Measurements from ENCODE around the gene EXD3. TPM values are rescaled to one million over a fixed set of nuclear protein-coding genes. Genes with fewer than 3 reads are reported as not detected.

Gene EXD3
- total RNA-seq, 2 experiments from 2014 or later = 17.9 to 18.1 TPM

DNA sequence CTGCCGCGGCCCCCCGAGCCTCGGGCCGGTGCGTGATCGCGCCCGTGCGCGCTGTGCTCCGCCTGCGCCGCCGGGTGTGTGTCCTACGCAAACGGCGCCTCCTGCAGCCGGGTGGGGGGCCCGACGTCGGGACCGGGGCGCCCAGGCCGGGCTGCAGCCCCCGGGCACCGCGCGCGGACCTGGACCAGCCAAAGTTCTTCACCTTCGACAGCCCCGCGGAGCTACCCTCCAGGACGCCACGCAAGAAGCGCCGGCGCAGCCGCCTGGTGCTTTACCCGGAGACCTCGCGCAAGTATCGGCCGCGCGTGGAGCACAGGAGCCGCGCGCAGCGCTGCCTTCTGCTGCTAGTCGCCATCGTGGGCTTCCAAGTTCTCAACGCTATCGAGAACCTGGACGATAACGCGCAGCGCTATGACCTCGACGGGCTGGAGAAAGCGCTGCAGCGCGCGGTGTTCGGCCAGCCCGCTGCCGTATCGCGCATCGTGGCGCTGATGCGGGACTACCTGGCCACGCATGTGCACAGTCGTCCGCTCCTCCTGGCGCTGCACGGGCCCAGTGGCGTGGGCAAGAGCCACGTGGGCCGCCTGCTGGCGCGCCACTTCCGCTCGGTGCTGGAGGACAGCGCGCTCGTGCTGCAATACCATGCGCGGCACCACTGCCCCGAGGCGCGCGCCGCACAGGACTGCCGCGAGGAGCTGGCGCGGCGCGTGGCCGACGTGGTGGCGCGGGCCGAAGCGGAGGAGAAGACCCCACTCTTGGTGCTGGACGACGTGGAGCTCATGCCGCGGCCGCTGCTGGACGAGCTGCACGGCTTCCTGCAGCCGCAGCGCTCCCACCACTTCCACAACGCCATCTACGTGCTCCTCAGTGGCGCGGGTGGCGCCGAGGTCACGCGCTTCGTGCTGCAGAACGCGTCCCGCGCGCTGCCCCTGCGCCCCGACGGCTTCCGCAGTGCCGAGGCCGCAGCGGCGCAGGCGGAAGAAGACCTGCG lies 143.9 kb downstream of the EXD3 start:
- peaks cover 30% of the 10 kb centered on the region for H3K4me1 Mint-ChIP-seq
- DNase-seq = no peak
- no peaks in the 10 kb centered on the region for H3K9me3 Mint-ChIP-seq
- POLR2A ChIA-PET = interaction anchor here (1.4 to 2.9 kb wide), 3 partner anchors 23 to 38 kb away, joined by 4 to 13 read pairs (median 5); partner anchors contain the start of genes NELFB and TUBB4B
- peak overlapping the region; percentile 10 for H3K4me3 Mint-ChIP-seq
- H3K27ac Mint-ChIP-seq = no peak overlapping the region
- CTCF ChIA-PET = interaction anchor here (0.6 kb wide), 1 partner anchor 350 kb away, joined by 4 read pairs; no protein-coding TSS in a partner anchor
- peaks cover 7% of the 10 kb centered on the region for H3K36me3 Mint-ChIP-seq (ENCODE audit: low read depth)
- H3K27me3 Mint-ChIP-seq = no peaks in the 10 kb centered on the region

GRCh38 chr9:137278061-137278701 lies 144.8 kb downstream of the EXD3 start:
- Mint-ChIP-seq H3K36me3 (ENCODE audit: low read depth) (peaks cover 10% of the 10 kb centered on the region), H3K4me3 (peak overlapping the region; percentile 84), H3K9me3 (no peaks in the 10 kb centered on the region), H3K27ac (peak overlapping the region; percentile 79), H3K4me1 (peaks cover 30% of the 10 kb centered on the region), H3K27me3 (no peaks in the 10 kb centered on the region)
- POLR2A ChIA-PET = interaction anchor here (1.0 to 2.9 kb wide), 6 partner anchors 9 to 163 kb away, joined by 3 to 18 read pairs (median 6); partner anchors contain the start of genes NELFB and TUBB4B
- CTCF ChIA-PET = interaction anchor here (0.6 to 2.1 kb wide), 6 partner anchors 9 to 350 kb away, joined by 3 to 9 read pairs (median 4); partner anchors contain the start of genes NRARP and TUBB4B
- DNase-seq = peak; percentile 39

- H3K27me3 Mint-ChIP-seq = no peaks in the 10 kb centered on the region
- no peaks in the 10 kb centered on the region for H3K9me3 Mint-ChIP-seq
- CTCF ChIA-PET = interaction anchor here (0.5 to 2.1 kb wide), 10 partner anchors 9 to 208 kb away, joined by 3 to 9 read pairs (median 4); partner anchors contain the start of genes NRARP, SAPCD2 and TUBB4B
- H3K36me3 Mint-ChIP-seq (ENCODE audit: low read depth) = peaks cover 7% of the 10 kb centered on the region
- POLR2A ChIA-PET = interaction anchor here (1.0 to 2.9 kb wide), 8 partner anchors 8 to 162 kb away, joined by 3 to 18 read pairs (median 4); partner anchors contain the start of genes NELFB and TUBB4B
- peak within 1 kb of the TSS; percentile 84 for H3K4me3 Mint-ChIP-seq
- peaks cover 26% of the 10 kb centered on the region for H3K4me1 Mint-ChIP-seq
- H3K27ac Mint-ChIP-seq = peak within 1 kb of the TSS; percentile 79
- peak; percentile 73 for DNase-seq
Observed at GRCh38 chr9:137277329-137278041, 145.5 kb downstream of the EXD3 start, which contains the start of gene TOR4A. TOR4A (plus strand) TSS chr9:137277726; CDS start chr9:137278690, 964 bp downstream.

DNA sequence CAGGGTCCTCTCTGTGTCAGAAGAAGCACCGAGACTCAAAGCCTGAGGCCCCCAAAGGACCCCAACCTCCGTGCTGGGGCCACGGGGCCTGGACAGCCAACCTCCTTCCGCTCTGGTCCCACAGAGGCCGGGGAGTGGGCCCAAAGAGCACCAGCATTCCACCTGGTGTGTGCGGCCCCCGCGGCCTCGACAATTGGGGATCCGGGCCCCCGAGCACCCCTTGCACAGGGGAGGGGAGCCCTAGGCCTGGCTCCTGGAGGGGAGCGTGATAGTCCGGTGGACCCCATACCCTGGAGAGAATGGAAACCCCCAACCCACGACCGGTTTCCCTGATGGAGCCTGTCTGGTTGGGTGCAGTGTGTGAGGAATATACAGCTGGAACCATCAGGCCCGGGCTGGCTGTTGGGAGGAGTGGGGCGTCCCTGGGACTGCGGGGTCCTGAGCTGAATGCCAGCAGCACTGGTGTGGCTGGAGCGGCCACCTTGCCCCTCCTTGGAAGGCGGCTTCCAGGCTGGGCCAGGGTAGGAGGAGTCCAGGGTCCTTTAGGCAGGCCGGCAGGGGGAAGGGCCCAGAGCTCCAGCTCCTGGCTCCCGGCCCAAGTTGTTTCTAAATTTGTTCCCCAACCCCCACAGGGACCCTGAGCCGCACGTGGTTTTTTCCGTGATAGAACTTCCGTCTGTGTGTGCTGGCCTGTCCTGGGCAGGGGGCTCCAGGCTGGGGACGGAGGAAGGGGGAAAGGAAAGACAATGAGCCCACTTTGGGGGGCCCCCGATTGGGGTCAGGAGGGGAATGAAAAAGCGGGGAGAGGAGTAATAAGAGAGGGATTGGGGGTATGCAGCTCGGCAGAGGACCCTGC lies 146.3 kb downstream of the EXD3 start:
- peak overlapping the region; percentile 58 for H3K4me3 Mint-ChIP-seq

DNA sequence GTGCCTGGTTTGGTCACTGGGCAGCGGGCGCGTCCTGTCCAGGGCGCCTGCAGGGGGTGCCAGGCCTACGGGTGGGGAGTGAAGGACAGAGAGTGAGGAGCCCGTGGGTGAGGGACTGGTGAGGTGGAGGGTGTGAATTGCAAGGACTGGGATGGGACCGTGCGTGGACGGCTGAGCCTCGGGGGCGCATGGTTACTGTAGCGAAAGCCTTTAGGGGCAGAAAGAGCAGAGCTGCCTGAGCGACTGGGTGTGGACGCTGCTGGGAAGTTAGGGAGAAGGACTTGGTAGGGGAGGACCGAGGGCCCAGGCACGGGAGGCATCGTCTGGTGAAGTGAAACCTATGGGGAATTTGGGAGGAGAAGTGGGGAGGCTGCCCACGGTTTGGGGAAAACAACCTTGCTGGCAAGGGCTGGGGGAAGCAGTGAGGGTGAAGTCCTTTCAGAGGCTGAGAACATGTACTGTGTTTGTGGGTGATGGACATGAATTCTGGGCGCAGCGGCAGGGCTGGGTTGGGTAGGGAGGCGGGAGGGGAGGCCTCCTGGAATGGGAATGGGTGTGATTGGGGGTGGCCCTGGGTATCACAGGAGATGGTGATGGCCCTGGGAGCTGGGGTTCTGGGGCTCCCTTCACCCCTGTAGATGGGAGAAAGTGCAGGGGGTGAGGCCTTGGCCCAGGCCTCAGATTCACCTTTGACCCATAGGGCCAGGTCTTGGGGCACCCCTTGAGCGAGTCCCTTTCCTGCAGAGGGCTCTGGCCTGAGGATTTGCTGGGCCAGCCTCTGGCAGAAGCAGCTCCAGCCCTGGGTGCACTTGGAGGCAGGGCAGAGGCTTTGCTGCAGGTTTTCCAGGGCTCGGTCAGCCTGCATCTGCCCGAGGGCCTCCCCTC lies 147.1 kb downstream of the EXD3 start:
- POLR2A ChIA-PET = interaction anchor here (1.7 to 2.9 kb wide), 2 partner anchors 10 to 20 kb away, joined by 5 to 13 read pairs; partner anchors contain the start of gene NELFB
- H3K36me3 Mint-ChIP-seq (ENCODE audit: low read depth) = peaks cover 10% of the 10 kb centered on the region
- H3K4me3 Mint-ChIP-seq = no peak overlapping the region
- CTCF ChIA-PET = interaction anchor here (2.1 kb wide), 1 partner anchor 11 kb away, joined by 9 read pairs; no protein-coding TSS in a partner anchor
- H3K4me1 Mint-ChIP-seq = peaks cover 31% of the 10 kb centered on the region
- no peaks in the 10 kb centered on the region for H3K9me3 Mint-ChIP-seq
- peak overlapping the region; percentile 47 for H3K27ac Mint-ChIP-seq
- no peaks in the 10 kb centered on the region for H3K27me3 Mint-ChIP-seq
- DNase-seq = no peak

More for the DNA sequence above, 146.3 kb downstream of the EXD3 start:
- no peak for DNase-seq
- H3K27ac Mint-ChIP-seq = peak overlapping the region; percentile 68
- no peaks in the 10 kb centered on the region for H3K9me3 Mint-ChIP-seq
- H3K36me3 Mint-ChIP-seq (ENCODE audit: low read depth) = peaks cover 7% of the 10 kb centered on the region
- no peaks in the 10 kb centered on the region for H3K27me3 Mint-ChIP-seq
- POLR2A ChIA-PET = interaction anchor here (1.1 to 2.9 kb wide), 6 partner anchors 10 to 72 kb away, joined by 3 to 18 read pairs (median 6); partner anchors contain the start of genes NELFB and TUBB4B
- peaks cover 23% of the 10 kb centered on the region for H3K4me1 Mint-ChIP-seq
- CTCF ChIA-PET = interaction anchor here (0.5 to 2.1 kb wide), 11 partner anchors 10 to 207 kb away, joined by 3 to 9 read pairs (median 4); partner anchors contain the start of genes NRARP, SAPCD2 and TUBB4B

DNA sequence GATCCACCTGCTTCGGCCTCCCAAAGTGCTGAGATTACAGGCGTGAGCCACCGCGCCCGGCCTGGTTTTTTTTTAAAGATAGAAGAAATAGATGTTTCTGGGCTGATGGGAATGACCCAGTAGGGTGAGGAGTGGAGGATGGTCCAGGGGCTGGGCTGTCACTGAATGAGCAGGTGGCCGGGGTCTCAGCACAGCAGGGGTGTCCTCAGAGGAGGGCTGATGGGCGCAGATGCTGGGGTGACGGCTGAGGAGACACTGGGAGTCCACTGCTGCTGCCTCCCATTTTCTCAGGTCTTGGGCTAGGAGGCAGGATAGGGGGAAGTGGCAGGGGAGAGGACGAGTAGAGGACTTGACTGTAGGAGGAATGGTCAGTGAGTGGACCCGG lies 147.8 kb downstream of the EXD3 start:
- Mint-ChIP-seq H3K9me3 (no peaks in the 10 kb centered on the region), H3K36me3 (ENCODE audit: low read depth) (peaks cover 10% of the 10 kb centered on the region), H3K27me3 (no peaks in the 10 kb centered on the region), H3K27ac (peak overlapping the region; percentile 47), H3K4me3 (no peak overlapping the region), H3K4me1 (peaks cover 30% of the 10 kb centered on the region)
- POLR2A ChIA-PET = interaction anchor here (1.1 to 1.2 kb wide), 2 partner anchors 31 to 35 kb away, joined by 4 read pairs; partner anchors contain the start of gene TUBB4B
- CTCF ChIA-PET = interaction anchor here (0.8 to 1.3 kb wide), 2 partner anchors 11 to 39 kb away, joined by 3 to 5 read pairs; no protein-coding TSS in a partner anchor
- DNase-seq = no peak

- H3K27ac Mint-ChIP-seq = no peak overlapping the region
- CTCF ChIA-PET = interaction anchor here (1.3 kb wide), 1 partner anchor 13 kb away, joined by 5 read pairs; no protein-coding TSS in a partner anchor
- POLR2A ChIA-PET = interaction anchor here (1.1 to 1.4 kb wide), 5 partner anchors 18 to 33 kb away, joined by 3 to 7 read pairs (median 4); partner anchors contain the start of genes NELFB and TUBB4B
Observed at GRCh38 chr9:137273611-137274320, 149.2 kb downstream of the EXD3 start.

GRCh38 chr9:137273095-137273490 lies 149.9 kb downstream of the EXD3 start:
- Mint-ChIP-seq H3K27me3 (no peaks in the 10 kb centered on the region), H3K36me3 (ENCODE audit: low read depth) (peaks cover 22% of the 10 kb centered on the region), H3K4me3 (no peak overlapping the region), H3K27ac (no peak overlapping the region), H3K4me1 (peaks cover 30% of the 10 kb centered on the region), H3K9me3 (no peaks in the 10 kb centered on the region)
- ChIA-PET POLR2A (interaction anchor here (1.3 kb wide), 2 partner anchors 18 to 33 kb away, joined by 5 to 7 read pairs; partner anchors contain the start of genes NELFB and TUBB4B), CTCF (interaction anchor here (1.0 kb wide), 1 partner anchor 36 kb away, joined by 3 read pairs; no protein-coding TSS in a partner anchor)
- DNase-seq = no peak

More at GRCh38 chr9:137273611-137274320, 149.2 kb downstream of the EXD3 start:
- H3K4me3 Mint-ChIP-seq = no peak overlapping the region
- DNase-seq = no peak
- peaks cover 19% of the 10 kb centered on the region for H3K36me3 Mint-ChIP-seq (ENCODE audit: low read depth)
- H3K4me1 Mint-ChIP-seq = peaks cover 28% of the 10 kb centered on the region
- no peaks in the 10 kb centered on the region for H3K9me3 Mint-ChIP-seq
- no peaks in the 10 kb centered on the region for H3K27me3 Mint-ChIP-seq

- Mint-ChIP-seq H3K27ac (no peak overlapping the region), H3K4me3 (no peak overlapping the region), H3K36me3 (ENCODE audit: low read depth) (peaks cover 26% of the 10 kb centered on the region), H3K27me3 (no peaks in the 10 kb centered on the region), H3K9me3 (no peaks in the 10 kb centered on the region), H3K4me1 (peaks cover 27% of the 10 kb centered on the region)
- DNase-seq = no peak
- CTCF ChIA-PET = interaction anchor here (1.0 kb wide), 1 partner anchor 36 kb away, joined by 3 read pairs; no protein-coding TSS in a partner anchor
- POLR2A ChIA-PET = interaction anchor here (1.3 to 1.5 kb wide), 3 partner anchors 16 to 32 kb away, joined by 3 to 7 read pairs (median 4); partner anchors contain the start of gene TUBB4B
Observed at GRCh38 chr9:137272241-137273094, 150.5 kb downstream of the EXD3 start.
